GM21576 (cell line): ENCODE results near the gene RNF31.
"Not testable (repeated sequence)": the region's sequence is repeated elsewhere in the genome, so short reads cannot be mapped to it uniquely, and the experiment has no call there.

ENCODE experiments used
- ATAC-seq: cut with Tn5 transposase; IDR thresholded peaks from one replicate; pipeline ENCODE4 v1.9.1; 2021; ENCODE audit warnings: mild to moderate bottlenecking, moderate library complexity; ENCODE audit not compliant: unreplicated experiment

The RNF31 gene

GRCh38 chr14:24197056-24197450 is 49.8 kb downstream of the RNF31 start:
- ATAC-seq = no peak

GRCh38 chr14:24198814-24199524 is 51.7 kb downstream of the RNF31 start:
- no peak for ATAC-seq

- ATAC-seq = not testable (repeated sequence)
Observed at GRCh38 chr14:24202538-24202937, 55.2 kb downstream of the RNF31 start.

- not testable (repeated sequence) for ATAC-seq
Observed at GRCh38 chr14:24203249-24203886, 56.1 kb downstream of the RNF31 start.

GRCh38 chr14:24204163-24205146 is 57.2 kb downstream of the RNF31 start:
- no peak for ATAC-seq

GRCh38 chr14:24206260-24207103 is 59.2 kb downstream of the RNF31 start:
- no peak for ATAC-seq

GRCh38 chr14:24207104-24207551 is 59.8 kb downstream of the RNF31 start:
- ATAC-seq = no peak

- ATAC-seq = no peak
Observed at GRCh38 chr14:24207625-24208024, 60.3 kb downstream of the RNF31 start.
